Measurements from ENCODE around the gene PARVB. TPM values are rescaled to one million over a fixed set of nuclear protein-coding genes. Genes with fewer than 3 reads are reported as not detected.

Gene PARVB
- total and polyA plus RNA-seq, 9 of the 15 experiments (the other 6 are each of a cell fraction or from before 2014, with no cell fraction given): 1.1 to 59.2 (median 29.2) TPM

DNA sequence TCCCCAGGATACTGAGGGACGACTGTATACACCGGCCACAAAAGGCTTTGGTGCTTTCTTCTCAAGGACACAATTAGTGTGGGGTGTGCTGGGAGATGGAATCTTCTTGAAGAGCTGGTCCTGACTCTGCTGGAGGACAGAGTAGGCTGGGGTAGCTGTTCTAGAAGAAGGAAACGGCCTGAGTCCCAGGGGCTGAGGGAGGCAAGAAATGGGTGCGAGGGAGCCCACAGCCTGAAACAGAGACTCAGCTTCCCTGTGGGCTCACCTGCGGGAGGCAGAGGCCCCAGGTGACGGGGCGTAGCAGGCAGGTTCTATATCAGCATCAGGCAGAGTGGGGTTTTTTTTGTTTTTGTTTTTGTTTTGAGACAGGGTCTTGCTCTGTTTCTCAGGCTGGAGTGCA, 193.2 kb downstream of the PARVB start (continued):
- TF ChIP-seq SETDB1 (IDR thresholded peaks at IDR 0.05; ENCODE audit: low read length): no peak
- no peak for TF ChIP-seq CAMTA2 (CRISPR knock-in tag; conservative IDR thresholded peaks at IDR 0.05)
- TF ChIP-seq ZFP1 (CRISPR knock-in tag; IDR thresholded peaks at IDR 0.05): no peak
- TF ChIP-seq ZNF77 (CRISPR knock-in tag; IDR thresholded peaks at IDR 0.05): no peak
- TF ChIP-seq, protein P1, sequence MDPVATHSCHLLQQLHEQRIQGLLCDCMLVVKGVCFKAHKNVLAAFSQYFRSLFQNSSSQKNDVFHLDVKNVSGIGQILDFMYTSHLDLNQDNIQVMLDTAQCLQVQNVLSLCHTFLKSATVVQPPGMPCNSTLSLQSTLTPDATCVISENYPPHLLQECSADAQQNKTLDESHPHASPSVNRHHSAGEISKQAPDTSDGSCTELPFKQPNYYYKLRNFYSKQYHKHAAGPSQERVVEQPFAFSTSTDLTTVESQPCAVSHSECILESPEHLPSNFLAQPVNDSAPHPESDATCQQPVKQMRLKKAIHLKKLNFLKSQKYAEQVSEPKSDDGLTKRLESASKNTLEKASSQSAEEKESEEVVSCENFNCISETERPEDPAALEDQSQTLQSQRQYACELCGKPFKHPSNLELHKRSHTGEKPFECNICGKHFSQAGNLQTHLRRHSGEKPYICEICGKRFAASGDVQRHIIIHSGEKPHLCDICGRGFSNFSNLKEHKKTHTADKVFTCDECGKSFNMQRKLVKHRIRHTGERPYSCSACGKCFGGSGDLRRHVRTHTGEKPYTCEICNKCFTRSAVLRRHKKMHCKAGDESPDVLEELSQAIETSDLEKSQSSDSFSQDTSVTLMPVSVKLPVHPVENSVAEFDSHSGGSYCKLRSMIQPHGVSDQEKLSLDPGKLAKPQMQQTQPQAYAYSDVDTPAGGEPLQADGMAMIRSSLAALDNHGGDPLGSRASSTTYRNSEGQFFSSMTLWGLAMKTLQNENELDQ (CRISPR knock-in tag; IDR thresholded peaks at IDR 0.05; ENCODE audit: borderline replicate concordance): no peak
- TF ChIP-seq GABPA (tag; conservative IDR thresholded peaks at IDR 0.05; ENCODE audit: low read depth): no peak
- TF ChIP-seq FIP1L1 (IDR thresholded peaks at IDR 0.05; ENCODE audit: low read depth, low read length, poor library complexity, severe bottlenecking): no peak
- no peak for TF ChIP-seq NCOA1 (IDR thresholded peaks at IDR 0.05; ENCODE audit: low read depth)

DNA sequence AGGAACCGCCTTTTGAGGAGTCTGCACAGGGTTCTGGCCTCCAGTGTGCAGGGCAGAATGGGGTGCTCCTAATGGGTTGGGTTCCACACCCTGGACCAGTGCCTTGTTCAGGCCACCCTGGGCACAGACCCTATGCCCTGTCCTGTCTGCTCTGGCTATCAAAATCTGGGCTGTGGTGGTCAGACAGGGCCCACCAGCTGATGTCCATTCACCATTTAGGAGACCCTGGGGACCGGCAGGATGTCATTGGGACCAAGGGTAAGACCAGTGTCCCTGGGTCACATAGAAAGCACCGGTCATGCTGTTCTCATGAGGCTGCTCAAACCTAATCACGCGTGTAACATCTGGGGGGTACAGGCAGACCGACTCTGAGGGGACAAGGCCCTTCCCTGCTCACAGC, 194.0 kb downstream of the PARVB start:
- DNase-seq (ENCODE audit: extremely low read depth in 1 of 4, low spot score in 3 of 4) (no peak), FAIRE-seq (no peak), ATAC-seq (no peak)
- H3K79me2 ChIP-seq (ENCODE audit: control insufficient read depth, insufficient read depth, low read length): no peaks in the 10 kb centered on the region
- no peaks in the 10 kb centered on the region for H3K36me3 ChIP-seq (ENCODE audit: control insufficient read depth, insufficient read depth, low read length)
- WGBS (ENCODE audit: insufficient coverage, low coverage, missing lambda C conversion rate): 0% methylated on average over 5 of the region's 6 CpGs
- no peak overlapping the region for H2AFZ ChIP-seq (ENCODE audit: low read depth, low read length)
- H4K20me1 ChIP-seq (replicated peaks; ENCODE audit: control insufficient read depth, insufficient read depth, low read length): no peaks in the 10 kb centered on the region
- CTCF ChIA-PET (ENCODE audit: low intra/inter-chr PET ratio): no interaction called here
- POLR2A ChIA-PET: no interaction called here
- no peaks in the 10 kb centered on the region for H3K9me3 ChIP-seq (replicated peaks; ENCODE audit: control insufficient read depth, insufficient read depth, low read depth, low read length)
- no peak overlapping the region for H3K4me2 ChIP-seq (ENCODE audit: insufficient read depth, low read length)
- H3K4me1 ChIP-seq (replicated peaks in 1 of 2; ENCODE audit: control insufficient read depth in 2 of 2, insufficient read depth in 2 of 2, low read length in 2 of 2): no peaks in the 10 kb centered on the region
- TF ChIP-seq STAT5A (IDR thresholded peaks at IDR 0.05; ENCODE audit: borderline replicate concordance, low read length) (no peak), GATAD2A (IDR thresholded peaks at IDR 0.05) (no peak), ZNF644 (tag; IDR thresholded peaks at IDR 0.05; ENCODE audit: low read depth) (no peak), NCOA6 (IDR thresholded peaks at IDR 0.05) (no peak), ZSCAN32 (CRISPR knock-in tag; IDR thresholded peaks at IDR 0.05) (no peak)
- TF ChIP-seq, protein P2, sequence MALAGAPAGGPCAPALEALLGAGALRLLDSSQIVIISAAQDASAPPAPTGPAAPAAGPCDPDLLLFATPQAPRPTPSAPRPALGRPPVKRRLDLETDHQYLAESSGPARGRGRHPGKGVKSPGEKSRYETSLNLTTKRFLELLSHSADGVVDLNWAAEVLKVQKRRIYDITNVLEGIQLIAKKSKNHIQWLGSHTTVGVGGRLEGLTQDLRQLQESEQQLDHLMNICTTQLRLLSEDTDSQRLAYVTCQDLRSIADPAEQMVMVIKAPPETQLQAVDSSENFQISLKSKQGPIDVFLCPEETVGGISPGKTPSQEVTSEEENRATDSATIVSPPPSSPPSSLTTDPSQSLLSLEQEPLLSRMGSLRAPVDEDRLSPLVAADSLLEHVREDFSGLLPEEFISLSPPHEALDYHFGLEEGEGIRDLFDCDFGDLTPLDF (CRISPR knock-in tag; IDR thresholded peaks at IDR 0.05): no peak
- H3K9ac ChIP-seq (ENCODE audit: insufficient read depth in 1 of 2, low read depth in 2 of 2, low read length in 2 of 2): no peak overlapping the region
- in situ Hi-C loops (cut with MboI): no loop called here
- H3K4me3 ChIP-seq: no peak overlapping the region
- no peak overlapping the region for H3K27ac ChIP-seq (ENCODE audit: extremely low read depth, low read depth, low read length)
- H3K27me3 ChIP-seq (ENCODE audit: control insufficient read depth in 2 of 2, insufficient read depth in 2 of 2, low read length in 2 of 2): peaks cover 0 to 27% of the 10 kb centered on the region in 2 experiments; a peak in 2 of 5 replicates
- no TSS peak for BruUV-seq (replicated peaks)
- H3K9me1 ChIP-seq (ENCODE audit: control insufficient read depth, insufficient read depth, low read length): no peaks in the 10 kb centered on the region
- intact Hi-C loops (cut with micrococcal nuclease): no loop called here
